ENCODE measurements around the gene CCDC33.
A peak's percentile ranks its signal among the peaks of the same experiment; 100 is the strongest.

CCDC33 gene

GRCh38 chr15:74301583-74302361 is 65.6 kb downstream of the CCDC33 start:
- H3K4me3 ChIP-seq (ENCODE audit: low read depth, low read length): no peak overlapping the region
- no peaks in the 10 kb centered on the region for H3K4me1 ChIP-seq
- TF ChIP-seq CTCF (IDR thresholded peaks at IDR 0.05): no peak
- H2AFZ ChIP-seq: no peak overlapping the region
- no peak overlapping the region for H3K4me2 ChIP-seq (ENCODE audit: low read length)
- H3K9ac ChIP-seq: no peak overlapping the region
- H3K36me3 ChIP-seq (ENCODE audit: control insufficient read depth, insufficient read depth, low read length): no peaks in the 10 kb centered on the region
- no peaks in the 10 kb centered on the region for H3K9me3 ChIP-seq (ENCODE audit: control insufficient read depth, low read length)
- no peaks in the 10 kb centered on the region for H3K79me2 ChIP-seq
- H3K27ac ChIP-seq: no peak overlapping the region
- no peaks in the 10 kb centered on the region for H3K27me3 ChIP-seq (ENCODE audit: control insufficient read depth, insufficient read depth, low read length)

- peak; percentile 45 for TF ChIP-seq CTCF (IDR thresholded peaks at IDR 0.05)
- Histone ChIP-seq H3K79me2 (no peaks in the 10 kb centered on the region), H2AFZ (no peak overlapping the region), H3K4me3 (ENCODE audit: low read depth, low read length) (no peak overlapping the region), H3K9ac (no peak overlapping the region), H3K27ac (no peak overlapping the region), H3K4me1 (no peaks in the 10 kb centered on the region), H3K4me2 (ENCODE audit: low read length) (no peak overlapping the region), H3K9me3 (ENCODE audit: control insufficient read depth, low read length) (no peaks in the 10 kb centered on the region), H3K36me3 (ENCODE audit: control insufficient read depth, insufficient read depth, low read length) (no peaks in the 10 kb centered on the region), H3K27me3 (ENCODE audit: control insufficient read depth, insufficient read depth, low read length) (no peaks in the 10 kb centered on the region)
Measured at GRCh38 chr15:74302821-74303359, 66.8 kb downstream of the CCDC33 start.

- Histone ChIP-seq H3K9ac (no peak overlapping the region), H3K27ac (no peak overlapping the region), H3K4me3 (ENCODE audit: low read depth, low read length) (no peak overlapping the region), H2AFZ (no peak overlapping the region), H3K79me2 (no peaks in the 10 kb centered on the region), H3K27me3 (ENCODE audit: control insufficient read depth, insufficient read depth, low read length) (no peaks in the 10 kb centered on the region), H3K4me2 (ENCODE audit: low read length) (no peak overlapping the region), H3K36me3 (ENCODE audit: control insufficient read depth, insufficient read depth, low read length) (no peaks in the 10 kb centered on the region), H3K9me3 (ENCODE audit: control insufficient read depth, low read length) (no peaks in the 10 kb centered on the region), H3K4me1 (no peaks in the 10 kb centered on the region)
- TF ChIP-seq CTCF (IDR thresholded peaks at IDR 0.05): no peak
Measured at GRCh38 chr15:74303741-74304309, 67.7 kb downstream of the CCDC33 start.

- Histone ChIP-seq H3K9ac (no peak overlapping the region), H2AFZ (no peak overlapping the region), H3K36me3 (ENCODE audit: control insufficient read depth, insufficient read depth, low read length) (no peaks in the 10 kb centered on the region), H3K4me1 (no peaks in the 10 kb centered on the region), H3K9me3 (ENCODE audit: control insufficient read depth, low read length) (no peaks in the 10 kb centered on the region), H3K4me3 (ENCODE audit: low read depth, low read length) (no peak overlapping the region), H3K27me3 (ENCODE audit: control insufficient read depth, insufficient read depth, low read length) (no peaks in the 10 kb centered on the region), H3K4me2 (ENCODE audit: low read length) (no peak overlapping the region), H3K27ac (no peak overlapping the region), H3K79me2 (no peaks in the 10 kb centered on the region)
- no peak for TF ChIP-seq CTCF (IDR thresholded peaks at IDR 0.05)
Measured at GRCh38 chr15:74304431-74304830, 68.3 kb downstream of the CCDC33 start.

All from parathyroid adenoma (tissue), 2 donors.